Bronchial epithelial cell (primary cell): Measurements from ENCODE around the gene TLE5. TPM values are rescaled to one million over a fixed set of nuclear protein-coding genes. Genes with fewer than 3 reads are reported as not detected.
A peak's percentile ranks its signal among the peaks of the same experiment; 100 is the strongest.

ENCODE experiments used
- DNase-seq: peaks from one replicate; pipeline ENCODE4 v3.0.0-alpha.2; 2010; ENCODE audit warnings: low read depth
- FAIRE-seq: peaks from 2 replicates; lab custom pipeline; 2011; peaks lifted over from hg19 to GRCh38; lab: Jason Lieb, UNC
- H3K27me3 ChIP-seq: 2 replicates; pipeline ENCODE4 v1.5.1; 2011; ENCODE audit warnings: low read length; ENCODE audit not compliant: control insufficient read depth, insufficient read depth
- H3K36me3 ChIP-seq: 2 replicates; pipeline ENCODE4 v1.5.1; 2011; ENCODE audit warnings: low read length; ENCODE audit not compliant: control insufficient read depth, insufficient read depth
- H3K4me3 ChIP-seq: 2 replicates; pipeline ENCODE4 v1.5.1; 2011; ENCODE audit warnings: mild to moderate bottlenecking, low read depth, low read length, control low read depth
- CTCF ChIP-seq: IDR thresholded peaks from 2 replicates; pipeline ENCODE4 v1.5.1; 2011; ENCODE audit warnings: mild to moderate bottlenecking, moderate library complexity, low read length, control low read depth, inconsistent platforms; ENCODE audit not compliant: insufficient read depth, severe bottlenecking
- total RNA-seq: library from RNA; depleted of rRNA; stranded (reverse); fragments of >200 nt; gene quantifications from 2 replicates; pipeline ENCODE4 v1.2.1, GENCODE V29; 2014

The TLE5 gene
- total RNA-seq, 1 donor from 2014 or later, result 144 TPM

GRCh38 chr19:3107658-3108057, 45.4 kb upstream of the TLE5 start:
- FAIRE-seq (no peak), DNase-seq (no peak)
- H3K4me3 ChIP-seq, result no peak overlapping the region
- H3K36me3 ChIP-seq, result peaks cover 2% of the 10 kb centered on the region
- no peak for TF ChIP-seq CTCF
- no peaks in the 10 kb centered on the region for H3K27me3 ChIP-seq

DNA sequence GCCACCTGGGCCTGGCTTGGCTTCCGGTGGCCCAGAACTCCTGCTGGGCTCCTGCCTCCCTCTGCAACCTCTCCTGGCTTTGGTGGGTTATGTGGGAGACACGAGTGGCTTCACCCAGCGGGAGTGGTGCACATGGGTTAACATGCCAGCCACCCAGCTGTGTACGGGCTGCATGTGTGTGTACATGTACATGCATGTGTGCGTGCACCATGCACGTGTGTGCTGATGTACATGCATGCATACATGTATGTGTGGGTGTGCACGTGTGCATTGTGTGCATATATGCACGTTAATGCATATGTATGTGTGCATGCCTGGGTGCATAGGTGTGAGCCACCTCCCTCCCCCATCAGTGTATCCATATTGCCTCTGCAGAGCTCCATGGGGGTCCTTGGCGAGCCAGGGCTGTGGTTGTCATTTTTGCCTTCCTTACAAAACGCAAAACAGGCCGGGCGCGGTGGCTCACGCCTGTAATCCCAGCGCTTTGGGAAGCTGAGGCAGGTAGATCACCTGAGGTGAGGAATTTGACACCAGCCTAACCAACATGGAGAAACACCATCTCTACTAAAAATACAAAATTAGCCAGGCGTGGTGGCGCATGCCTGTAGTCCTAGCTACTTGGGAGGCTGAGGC, 44.3 kb upstream of the TLE5 start:
- FAIRE-seq (peak; percentile 36), DNase-seq (no peak)
- H3K36me3 ChIP-seq, result peaks cover 3% of the 10 kb centered on the region
- H3K27me3 ChIP-seq, result no peaks in the 10 kb centered on the region
- TF ChIP-seq CTCF, result no peak
- H3K4me3 ChIP-seq, result no peak overlapping the region

GRCh38 chr19:3105641-3106508, 43.6 kb upstream of the TLE5 start:
- no peak overlapping the region for H3K4me3 ChIP-seq
- no peak for FAIRE-seq
- no peak for TF ChIP-seq CTCF
- H3K36me3 ChIP-seq, result peaks cover 2% of the 10 kb centered on the region
- no peak for DNase-seq
- H3K27me3 ChIP-seq, result no peaks in the 10 kb centered on the region

GRCh38 chr19:3104708-3104983, 42.4 kb upstream of the TLE5 start:
- Histone ChIP-seq H3K27me3 (no peaks in the 10 kb centered on the region), H3K36me3 (peaks cover 2% of the 10 kb centered on the region), H3K4me3 (no peak overlapping the region)
- no peak for TF ChIP-seq CTCF
- DNase-seq (no peak), FAIRE-seq (no peak)

- no peak for FAIRE-seq
- TF ChIP-seq CTCF, result no peak
- DNase-seq, result no peak
- Histone ChIP-seq H3K27me3 (no peaks in the 10 kb centered on the region), H3K36me3 (peaks cover 2% of the 10 kb centered on the region), H3K4me3 (no peak overlapping the region)
These were observed 40.2 kb upstream of the TLE5 start for GRCh38 chr19:3102239-3103140.
